ENCODE measurements around the gene MMP13. TPM values are rescaled to one million over a fixed set of nuclear protein-coding genes. Genes with fewer than 3 reads are reported as not detected.

Gene MMP13
- total and polyA plus RNA-seq, 5 donors from 2014 or later: not detected

DNA sequence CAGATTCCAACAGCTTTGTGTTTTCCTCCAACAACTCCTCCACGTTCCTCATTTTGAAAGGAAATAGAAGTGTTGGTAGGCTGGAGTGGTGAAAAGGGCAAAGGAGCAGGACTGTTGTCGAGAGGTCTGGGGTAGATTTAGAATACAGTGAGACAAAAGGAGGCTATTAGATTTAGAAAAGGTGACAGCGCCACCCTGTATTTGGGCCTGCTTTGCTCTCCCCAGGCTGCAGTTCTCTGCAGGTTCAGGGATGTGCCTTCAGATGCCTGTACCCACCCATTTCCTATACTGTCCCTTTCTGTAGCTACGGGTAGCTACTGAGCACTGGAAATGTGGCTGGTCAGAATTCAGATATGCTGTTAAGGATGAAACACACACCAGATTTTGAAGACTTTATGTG lies 20.8 kb downstream of the MMP13 start:
- H3K27me3 Mint-ChIP-seq: no peaks in the 10 kb centered on the region
- ATAC-seq (ENCODE audit: low read depth in 2 of 2) (no peak), DNase-seq (no peak)
- peaks cover 0 to 4% (median 0%) of the 10 kb centered on the region in 7 donors for H3K9me3 Mint-ChIP-seq
- no peak overlapping the region for H3K4me3 ChIP-seq (ENCODE audit: low read depth, low read length)
- no peak overlapping the region for H3K27ac Mint-ChIP-seq
- no peaks in the 10 kb centered on the region for H3K27me3 ChIP-seq (ENCODE audit: control insufficient read depth, insufficient read depth, low read length)
- H3K9me3 ChIP-seq (ENCODE audit: control insufficient read depth in 2 of 2, low read length in 2 of 2): peaks cover 0 to 3% of the 10 kb centered on the region in 2 experiments
- H3K4me1 Mint-ChIP-seq: no peaks in the 10 kb centered on the region
- no peaks in the 10 kb centered on the region for H3K36me3 ChIP-seq (ENCODE audit: control insufficient read depth, insufficient read depth, low read length)
- no peaks in the 10 kb centered on the region for H3K4me1 ChIP-seq (ENCODE audit: control insufficient read depth, insufficient read depth, low read length, poor library complexity, severe bottlenecking)
- H3K27ac ChIP-seq (ENCODE audit: insufficient read depth, low read length, poor library complexity, severe bottlenecking): no peak overlapping the region
- no peaks in the 10 kb centered on the region for H3K36me3 Mint-ChIP-seq
- H3K4me3 Mint-ChIP-seq: no peak overlapping the region

DNA sequence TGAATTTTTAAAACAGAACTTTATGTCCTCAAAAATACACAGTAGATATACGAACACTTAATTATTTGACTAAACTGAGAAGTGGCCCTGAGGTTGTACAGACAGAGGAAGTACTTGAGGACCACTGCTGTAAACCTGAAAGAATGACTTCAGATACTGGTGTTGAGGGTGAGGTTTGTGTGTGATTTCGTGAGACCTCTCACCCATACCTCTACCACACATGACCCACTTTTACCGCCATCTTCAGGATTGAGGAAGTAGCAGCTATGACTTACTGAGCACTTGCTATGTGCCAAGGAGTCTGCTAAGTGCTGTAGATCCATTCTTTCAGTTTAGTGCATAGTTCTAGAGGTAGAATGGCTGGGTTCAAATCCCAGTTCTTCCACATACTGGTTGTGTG lies 21.9 kb downstream of the MMP13 start:
- no peak overlapping the region for H3K27ac ChIP-seq (ENCODE audit: insufficient read depth, low read length, poor library complexity, severe bottlenecking)
- DNase-seq: no peak
- H3K9me3 ChIP-seq (ENCODE audit: control insufficient read depth in 2 of 2, low read length in 2 of 2): peaks cover 0 to 3% of the 10 kb centered on the region in 2 experiments
- H3K4me3 ChIP-seq (ENCODE audit: low read depth, low read length): no peak overlapping the region
- H3K36me3 ChIP-seq (ENCODE audit: control insufficient read depth, insufficient read depth, low read length): no peaks in the 10 kb centered on the region
- Mint-ChIP-seq H3K9me3 (peaks cover 0 to 4% (median 0%) of the 10 kb centered on the region in 7 donors), H3K36me3 (no peaks in the 10 kb centered on the region), H3K27ac (no peak overlapping the region), H3K4me3 (no peak overlapping the region), H3K4me1 (no peaks in the 10 kb centered on the region), H3K27me3 (no peaks in the 10 kb centered on the region)
- no peaks in the 10 kb centered on the region for H3K4me1 ChIP-seq (ENCODE audit: control insufficient read depth, insufficient read depth, low read length, poor library complexity, severe bottlenecking)
- no peak for ATAC-seq (ENCODE audit: low read depth in 2 of 2)
- no peaks in the 10 kb centered on the region for H3K27me3 ChIP-seq (ENCODE audit: control insufficient read depth, insufficient read depth, low read length)

DNA sequence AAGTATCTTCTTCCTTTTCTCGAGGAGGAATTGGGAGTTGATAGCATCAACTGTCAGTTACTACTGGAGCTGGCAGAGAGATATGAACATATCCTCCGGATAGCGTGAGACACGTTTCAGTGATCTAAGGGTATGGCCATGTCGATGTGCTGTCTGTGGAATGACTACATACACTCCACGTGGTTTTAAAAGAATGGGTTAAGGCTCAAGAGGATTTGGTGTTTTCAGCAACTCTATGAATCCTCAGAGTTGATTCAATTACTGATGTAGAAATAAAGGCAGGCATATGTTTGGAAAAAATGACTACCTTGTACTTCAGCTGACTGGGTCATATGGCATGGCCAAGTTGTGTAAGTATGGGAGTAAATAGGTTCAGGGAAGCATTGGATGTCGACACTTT lies 22.9 kb downstream of the MMP13 start:
- H3K27ac Mint-ChIP-seq: no peak overlapping the region
- ATAC-seq (ENCODE audit: low read depth in 2 of 2) (no peak), DNase-seq (no peak)
- H3K27me3 Mint-ChIP-seq: no peaks in the 10 kb centered on the region
- no peaks in the 10 kb centered on the region for H3K36me3 Mint-ChIP-seq
- H3K27ac ChIP-seq (ENCODE audit: insufficient read depth, low read length, poor library complexity, severe bottlenecking): no peak overlapping the region
- H3K36me3 ChIP-seq (ENCODE audit: control insufficient read depth, insufficient read depth, low read length): no peaks in the 10 kb centered on the region
- no peaks in the 10 kb centered on the region for H3K4me1 ChIP-seq (ENCODE audit: control insufficient read depth, insufficient read depth, low read length, poor library complexity, severe bottlenecking)
- H3K9me3 Mint-ChIP-seq: peaks cover 0 to 4% (median 0%) of the 10 kb centered on the region in 7 donors
- peaks cover 0 to 3% of the 10 kb centered on the region in 2 experiments for H3K9me3 ChIP-seq (ENCODE audit: control insufficient read depth in 2 of 2, low read length in 2 of 2)
- H3K4me3 ChIP-seq (ENCODE audit: low read depth, low read length): no peak overlapping the region
- H3K4me3 Mint-ChIP-seq: no peak overlapping the region
- no peaks in the 10 kb centered on the region for H3K4me1 Mint-ChIP-seq
- H3K27me3 ChIP-seq (ENCODE audit: control insufficient read depth, insufficient read depth, low read length): no peaks in the 10 kb centered on the region

DNA sequence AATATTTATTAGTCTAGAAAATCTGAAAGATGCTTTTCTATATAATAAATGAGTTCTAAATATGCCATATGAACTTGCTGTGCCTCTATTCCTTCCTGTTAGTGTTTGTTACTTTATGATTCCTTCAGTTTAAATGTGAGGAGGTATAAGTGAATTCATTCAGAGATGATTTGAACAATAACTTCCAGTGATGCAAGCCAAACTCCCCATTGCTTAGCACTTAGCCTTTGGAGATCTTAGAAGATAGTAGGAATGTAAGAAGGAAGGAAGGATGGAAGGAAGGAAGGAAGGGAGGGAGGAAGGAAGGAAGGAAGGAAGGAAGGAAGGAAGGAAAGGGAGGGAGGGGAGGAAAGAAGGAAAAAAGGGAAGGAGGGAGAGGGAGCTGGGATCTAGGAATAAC lies 25.1 kb downstream of the MMP13 start:
- Mint-ChIP-seq H3K36me3 (no peaks in the 10 kb centered on the region), H3K9me3 (peaks cover 0 to 2% (median 0%) of the 10 kb centered on the region in 7 donors), H3K4me3 (no peak overlapping the region), H3K4me1 (no peaks in the 10 kb centered on the region), H3K27ac (no peak overlapping the region), H3K27me3 (no peaks in the 10 kb centered on the region)
- H3K36me3 ChIP-seq (ENCODE audit: control insufficient read depth, insufficient read depth, low read length): no peaks in the 10 kb centered on the region
- DNase-seq (no peak), ATAC-seq (ENCODE audit: low read depth in 2 of 2) (no peak)
- no peak overlapping the region for H3K4me3 ChIP-seq (ENCODE audit: low read depth, low read length)
- no peaks in the 10 kb centered on the region for H3K4me1 ChIP-seq (ENCODE audit: control insufficient read depth, insufficient read depth, low read length, poor library complexity, severe bottlenecking)
- no peak overlapping the region for H3K27ac ChIP-seq (ENCODE audit: insufficient read depth, low read length, poor library complexity, severe bottlenecking)
- no peaks in the 10 kb centered on the region for H3K27me3 ChIP-seq (ENCODE audit: control insufficient read depth, insufficient read depth, low read length)
- H3K9me3 ChIP-seq (ENCODE audit: control insufficient read depth in 2 of 2, low read length in 2 of 2): no peaks in the 10 kb centered on the region

DNA sequence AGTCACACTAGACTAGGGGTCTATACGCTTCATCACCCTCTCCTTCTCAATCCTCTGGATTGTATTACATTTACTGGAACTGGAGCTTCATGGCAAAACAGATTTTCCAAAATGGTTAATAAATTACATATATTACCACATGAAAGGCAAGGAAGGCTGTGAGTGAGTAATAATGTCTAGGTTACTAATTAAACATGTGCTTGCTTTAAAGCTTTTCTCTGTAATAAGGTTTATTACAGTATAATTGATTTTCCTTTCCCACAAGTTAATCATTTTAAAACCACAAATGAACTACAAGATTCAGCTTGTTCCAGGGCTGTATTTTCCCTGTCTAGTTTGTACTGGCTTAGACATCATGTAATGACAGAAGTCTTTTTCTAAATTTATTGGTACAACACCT lies 25.6 kb downstream of the MMP13 start:
- H3K27ac Mint-ChIP-seq: no peak overlapping the region
- Histone ChIP-seq H3K27me3 (ENCODE audit: control insufficient read depth, insufficient read depth, low read length) (no peaks in the 10 kb centered on the region), H3K4me1 (ENCODE audit: control insufficient read depth, insufficient read depth, low read length, poor library complexity, severe bottlenecking) (no peaks in the 10 kb centered on the region), H3K4me3 (ENCODE audit: low read depth, low read length) (no peak overlapping the region), H3K9me3 (ENCODE audit: control insufficient read depth in 2 of 2, low read length in 2 of 2) (no peaks in the 10 kb centered on the region), H3K27ac (ENCODE audit: insufficient read depth, low read length, poor library complexity, severe bottlenecking) (no peak overlapping the region), H3K36me3 (ENCODE audit: control insufficient read depth, insufficient read depth, low read length) (no peaks in the 10 kb centered on the region)
- H3K4me1 Mint-ChIP-seq: no peaks in the 10 kb centered on the region
- H3K36me3 Mint-ChIP-seq: no peaks in the 10 kb centered on the region
- peaks cover 0 to 2% (median 0%) of the 10 kb centered on the region in 7 donors for H3K9me3 Mint-ChIP-seq
- H3K4me3 Mint-ChIP-seq: no peak overlapping the region
- no peak for DNase-seq
- ATAC-seq (ENCODE audit: low read depth in 2 of 2): no peak
- no peaks in the 10 kb centered on the region for H3K27me3 Mint-ChIP-seq

DNA sequence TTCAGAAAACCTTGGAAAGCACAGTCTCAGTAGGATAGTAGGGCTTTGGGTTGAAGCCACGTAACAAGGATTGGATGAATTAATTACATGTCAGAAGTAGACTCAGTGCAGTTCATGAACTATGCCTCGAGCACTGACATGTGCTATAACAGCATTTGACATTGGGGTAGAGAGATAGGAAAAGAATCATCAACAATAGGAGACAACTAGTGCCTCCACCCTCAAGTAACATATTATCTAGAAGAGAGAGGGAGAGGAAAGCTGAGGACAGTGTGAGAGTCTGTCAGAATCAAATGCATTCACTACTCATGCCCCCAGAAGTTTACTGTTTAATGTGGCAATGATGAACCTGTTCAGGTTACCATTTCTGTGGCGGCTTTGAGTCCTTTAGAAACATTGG lies 26.4 kb downstream of the MMP13 start:
- Mint-ChIP-seq H3K4me1 (no peaks in the 10 kb centered on the region), H3K9me3 (peaks cover 0 to 2% (median 0%) of the 10 kb centered on the region in 7 donors), H3K4me3 (no peak overlapping the region), H3K36me3 (no peaks in the 10 kb centered on the region), H3K27ac (no peak overlapping the region), H3K27me3 (no peaks in the 10 kb centered on the region)
- H3K4me1 ChIP-seq (ENCODE audit: control insufficient read depth, insufficient read depth, low read length, poor library complexity, severe bottlenecking): no peaks in the 10 kb centered on the region
- peaks cover 2% of the 10 kb centered on the region for H3K27me3 ChIP-seq (ENCODE audit: control insufficient read depth, insufficient read depth, low read length)
- H3K27ac ChIP-seq (ENCODE audit: insufficient read depth, low read length, poor library complexity, severe bottlenecking): no peak overlapping the region
- H3K9me3 ChIP-seq (ENCODE audit: control insufficient read depth in 2 of 2, low read length in 2 of 2): no peaks in the 10 kb centered on the region
- H3K36me3 ChIP-seq (ENCODE audit: control insufficient read depth, insufficient read depth, low read length): no peaks in the 10 kb centered on the region
- no peak overlapping the region for H3K4me3 ChIP-seq (ENCODE audit: low read depth, low read length)
- no peak for ATAC-seq (ENCODE audit: low read depth in 2 of 2)
- no peak for DNase-seq

DNA sequence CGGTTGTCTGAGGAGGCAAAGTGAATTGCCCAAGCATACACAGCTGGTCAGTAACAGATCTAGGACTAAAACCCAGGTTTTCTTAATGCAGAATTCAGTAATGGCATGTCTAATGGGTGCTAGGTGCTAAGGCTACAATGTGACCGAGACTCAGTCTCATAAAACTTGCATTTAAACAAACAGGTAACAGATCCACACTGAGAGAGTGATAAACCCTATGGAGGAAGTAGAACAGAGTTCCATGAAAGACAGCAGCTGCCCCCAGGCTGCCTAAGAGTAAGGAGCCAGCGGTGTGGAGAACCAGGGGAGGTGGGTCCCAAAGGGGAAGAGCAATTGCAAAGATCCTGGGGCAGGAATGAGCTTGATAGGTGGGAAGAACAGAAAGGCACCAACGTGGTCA lies 27.3 kb downstream of the MMP13 start:
- Histone ChIP-seq H3K36me3 (ENCODE audit: control insufficient read depth, insufficient read depth, low read length) (no peaks in the 10 kb centered on the region), H3K4me1 (ENCODE audit: control insufficient read depth, insufficient read depth, low read length, poor library complexity, severe bottlenecking) (no peaks in the 10 kb centered on the region), H3K27me3 (ENCODE audit: control insufficient read depth, insufficient read depth, low read length) (peaks cover 2% of the 10 kb centered on the region), H3K27ac (ENCODE audit: insufficient read depth, low read length, poor library complexity, severe bottlenecking) (no peak overlapping the region), H3K9me3 (ENCODE audit: control insufficient read depth in 2 of 2, low read length in 2 of 2) (no peaks in the 10 kb centered on the region), H3K4me3 (ENCODE audit: low read depth, low read length) (no peak overlapping the region)
- H3K4me3 Mint-ChIP-seq: no peak overlapping the region
- no peaks in the 10 kb centered on the region for H3K4me1 Mint-ChIP-seq
- ATAC-seq (ENCODE audit: low read depth in 2 of 2) (no peak), DNase-seq (no peak)
- H3K36me3 Mint-ChIP-seq: no peaks in the 10 kb centered on the region
- H3K27ac Mint-ChIP-seq: no peak overlapping the region
- H3K9me3 Mint-ChIP-seq: peaks cover 0 to 2% (median 0%) of the 10 kb centered on the region in 7 donors
- H3K27me3 Mint-ChIP-seq: no peaks in the 10 kb centered on the region

DNA sequence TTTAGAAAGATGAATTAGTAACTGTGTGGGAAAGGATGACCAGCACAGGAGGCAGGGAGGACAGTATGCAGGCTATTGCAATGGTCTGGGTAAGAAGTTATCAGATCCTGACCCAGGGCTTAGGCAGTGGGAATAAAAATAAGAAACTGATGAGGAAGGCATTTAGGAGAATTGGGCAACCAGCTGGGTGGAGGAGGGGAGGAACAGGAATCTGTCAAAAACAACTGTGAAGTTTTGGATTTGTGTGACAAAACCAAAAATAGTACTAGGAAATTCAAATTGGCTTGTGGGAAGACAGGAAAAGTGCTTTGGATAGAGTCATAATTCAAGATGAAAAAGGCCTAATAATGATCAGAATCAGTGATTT lies 27.9 kb downstream of the MMP13 start:
- H3K27me3 Mint-ChIP-seq: no peaks in the 10 kb centered on the region
- peaks cover 0 to under 1% (median 0%) of the 10 kb centered on the region in 7 donors for H3K9me3 Mint-ChIP-seq
- Histone ChIP-seq H3K4me1 (ENCODE audit: control insufficient read depth, insufficient read depth, low read length, poor library complexity, severe bottlenecking) (no peaks in the 10 kb centered on the region), H3K4me3 (ENCODE audit: low read depth, low read length) (no peak overlapping the region), H3K27me3 (ENCODE audit: control insufficient read depth, insufficient read depth, low read length) (peaks cover 2% of the 10 kb centered on the region), H3K36me3 (ENCODE audit: control insufficient read depth, insufficient read depth, low read length) (no peaks in the 10 kb centered on the region), H3K27ac (ENCODE audit: insufficient read depth, low read length, poor library complexity, severe bottlenecking) (no peak overlapping the region), H3K9me3 (ENCODE audit: control insufficient read depth in 2 of 2, low read length in 2 of 2) (no peaks in the 10 kb centered on the region)
- DNase-seq (no peak), ATAC-seq (ENCODE audit: low read depth in 2 of 2) (no peak)
- no peak overlapping the region for H3K4me3 Mint-ChIP-seq
- H3K4me1 Mint-ChIP-seq: no peaks in the 10 kb centered on the region
- H3K36me3 Mint-ChIP-seq: no peaks in the 10 kb centered on the region
- no peak overlapping the region for H3K27ac Mint-ChIP-seq
